Activated CD8-positive, alpha-beta memory T cell treated with anti-CD3 and anti-CD28 coated beads, Interleukin-2, amount 50 U/mL, for 48 hours (primary cell): ENCODE measurements around the gene USP40.
A peak's percentile ranks its signal among the peaks of the same experiment; 100 is the strongest.

ENCODE experiments used
- DNase-seq: peaks from one replicate; pipeline ENCODE4 v3.0.0-alpha.2; 2020

Gene USP40

GRCh38 chr2:233442028-233442310 lies 124.6 kb downstream of the USP40 start:
- DNase-seq: no peak

- DNase-seq: no peak
Measured at GRCh38 chr2:233441161-233442027, 125.2 kb downstream of the USP40 start.

GRCh38 chr2:233440714-233441113 lies 125.9 kb downstream of the USP40 start:
- no peak for DNase-seq

- DNase-seq: no peak
Measured at GRCh38 chr2:233440314-233440713, 126.3 kb downstream of the USP40 start.

- DNase-seq: no peak
Measured at GRCh38 chr2:233439191-233439590, 127.4 kb downstream of the USP40 start.

- no peak for DNase-seq
Measured at GRCh38 chr2:233438573-233439147, 127.9 kb downstream of the USP40 start.

GRCh38 chr2:233437439-233437955 lies 129.1 kb downstream of the USP40 start:
- no peak for DNase-seq

- peak; percentile 37 for DNase-seq
Measured at GRCh38 chr2:233436691-233437438, 129.7 kb downstream of the USP40 start.

- DNase-seq: peak; percentile 36
Measured at GRCh38 chr2:233436191-233436581, 130.4 kb downstream of the USP40 start.

GRCh38 chr2:233435436-233436190 lies 131.0 kb downstream of the USP40 start:
- DNase-seq: peak; percentile 39

- peak; percentile 41 for DNase-seq
Measured at GRCh38 chr2:233434666-233435330, 131.8 kb downstream of the USP40 start.

GRCh38 chr2:233433794-233434193 lies 132.8 kb downstream of the USP40 start:
- DNase-seq: no peak

- no peak for DNase-seq
Measured at GRCh38 chr2:233433029-233433428, 133.6 kb downstream of the USP40 start.

GRCh38 chr2:233430651-233431050 lies 135.9 kb downstream of the USP40 start:
- no peak for DNase-seq

GRCh38 chr2:233430081-233430480 lies 136.5 kb downstream of the USP40 start:
- no peak for DNase-seq

GRCh38 chr2:233429175-233429897 lies 137.2 kb downstream of the USP40 start:
- DNase-seq: peak; percentile 40

GRCh38 chr2:233428438-233428837 lies 138.1 kb downstream of the USP40 start:
- DNase-seq: peak; percentile 36

GRCh38 chr2:233428008-233428407 lies 138.6 kb downstream of the USP40 start:
- DNase-seq: peak; percentile 48

GRCh38 chr2:233426619-233427342 lies 139.8 kb downstream of the USP40 start:
- peak; percentile 73 for DNase-seq
